Right kidney (tissue), 1 donor: ENCODE results near the gene IGFALS.
A peak's percentile ranks its signal among the peaks of the same experiment; 100 is the strongest.
"Not testable (repeated sequence)": the region's sequence is repeated elsewhere in the genome, so short reads cannot be mapped to it uniquely, and the experiment has no call there.

Experiments used
- DNase-seq: peaks from one replicate; pipeline ENCODE4 v3.0.0-alpha.2; 2016

Gene IGFALS

GRCh38 chr16:1818204-1818872 lies 24.8 kb upstream of the IGFALS start:
- DNase-seq, result no peak

DNA sequence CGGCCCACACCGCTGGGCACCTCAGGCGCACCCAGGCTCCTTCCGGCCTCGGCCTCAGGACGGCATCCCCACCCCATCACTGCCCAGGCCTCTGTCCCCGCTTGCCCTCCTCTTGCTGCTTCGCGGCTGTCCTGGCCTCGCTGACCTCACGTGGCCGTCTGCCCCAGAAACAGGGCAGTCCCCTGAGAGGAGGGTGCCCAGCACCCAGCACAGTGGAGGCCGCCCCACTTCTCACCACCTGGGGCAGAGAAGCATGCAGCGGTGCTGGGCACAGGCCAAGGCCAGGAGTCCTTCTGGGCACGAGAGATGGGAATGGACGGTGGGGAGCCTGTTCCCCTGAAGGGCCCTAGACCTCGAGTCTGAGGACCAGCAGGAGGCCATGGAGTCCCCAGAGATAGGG lies 24.2 kb upstream of the IGFALS start:
- DNase-seq, result no peak

DNA sequence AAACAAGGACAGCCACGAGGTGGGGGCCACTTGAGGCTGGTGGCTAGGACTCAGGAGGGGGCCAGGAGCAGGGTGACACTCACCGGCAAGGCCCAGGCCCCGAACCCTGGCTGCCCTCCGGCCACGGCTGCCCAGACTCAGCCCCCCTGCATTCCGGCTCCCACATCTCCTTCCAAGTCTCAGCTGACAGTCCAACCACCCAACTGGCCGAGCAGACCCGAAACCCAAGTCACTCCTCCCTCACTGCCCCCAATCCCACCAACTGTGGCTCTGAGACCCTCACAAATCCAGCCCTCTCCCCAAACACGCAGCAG lies 23.7 kb upstream of the IGFALS start:
- DNase-seq, result no peak

- no peak for DNase-seq
Observed at GRCh38 chr16:1816396-1817275, 23.1 kb upstream of the IGFALS start.

- DNase-seq, result no peak
Observed at GRCh38 chr16:1815461-1815860, 22.0 kb upstream of the IGFALS start.

GRCh38 chr16:1812732-1813163 lies 19.2 kb upstream of the IGFALS start:
- DNase-seq, result peak; percentile 22

GRCh38 chr16:1810536-1810935 lies 17.0 kb upstream of the IGFALS start:
- no peak for DNase-seq

DNA sequence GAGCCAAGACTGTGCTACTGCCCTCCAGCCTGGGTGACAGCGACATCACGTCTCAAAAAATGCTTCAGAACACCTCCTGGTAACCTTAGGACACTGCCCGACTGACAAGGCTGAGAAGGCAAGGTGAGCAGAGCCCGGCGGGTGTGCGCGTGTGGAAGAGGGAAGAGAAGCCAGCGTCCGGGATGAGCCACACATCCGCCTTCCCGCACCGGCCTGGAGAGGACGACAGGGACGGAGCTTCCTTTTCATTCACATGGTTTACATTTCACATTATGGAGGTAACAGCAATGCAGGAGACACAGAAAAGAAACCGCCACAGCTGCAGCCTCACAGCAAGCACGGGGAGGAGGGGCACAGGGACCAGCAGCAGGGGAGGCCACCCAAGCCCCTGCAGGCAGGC lies 16.6 kb upstream of the IGFALS start:
- no peak for DNase-seq

DNA sequence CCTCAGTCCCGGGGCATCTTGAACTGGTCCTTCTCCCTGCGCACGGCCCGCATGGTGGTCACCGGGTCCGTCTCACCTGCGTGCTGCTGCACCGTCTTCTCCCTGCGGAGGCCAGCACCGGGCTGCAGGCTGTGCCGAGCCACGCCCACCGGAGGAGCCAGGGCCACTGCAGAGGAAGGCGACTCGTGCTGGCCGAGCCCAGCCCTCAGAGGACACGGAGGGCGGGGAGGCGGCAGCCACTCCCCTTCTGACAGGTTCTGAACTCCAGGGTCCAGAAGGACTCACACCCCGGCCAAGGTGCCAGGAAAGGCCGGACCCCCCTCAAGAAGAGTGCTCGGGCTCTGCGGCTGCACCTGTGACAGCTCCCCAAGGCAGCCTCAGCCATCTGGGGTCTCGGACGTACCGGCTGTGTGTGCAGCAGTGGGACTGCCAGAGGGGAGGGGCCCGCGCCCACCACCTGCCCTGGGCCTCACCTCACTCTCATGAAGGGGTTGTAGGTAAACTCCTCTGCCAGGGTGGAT lies 15.8 kb upstream of the IGFALS start:
- no peak for DNase-seq

DNA sequence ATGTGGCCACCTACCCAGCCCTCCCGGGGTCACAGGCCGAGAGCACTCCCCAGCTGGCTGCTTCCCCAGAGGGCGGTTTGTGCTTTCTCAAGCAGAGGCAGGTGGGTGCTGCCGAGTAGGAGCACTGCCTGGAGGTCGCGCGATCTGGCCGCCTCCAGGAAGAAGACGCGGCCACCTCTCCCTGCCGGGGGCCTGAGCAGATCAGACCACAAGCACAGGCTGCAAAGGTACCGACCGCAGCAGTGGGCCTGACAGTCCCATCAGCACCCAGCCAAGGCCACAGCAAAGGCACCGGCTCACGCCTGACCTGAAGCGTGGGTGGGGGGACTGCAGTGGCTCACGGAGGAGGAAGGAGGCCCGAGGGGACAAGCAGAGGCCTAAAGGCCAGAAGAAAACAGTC lies 15.2 kb upstream of the IGFALS start:
- no peak for DNase-seq

- no peak for DNase-seq
Observed at GRCh38 chr16:1807626-1808025, 14.1 kb upstream of the IGFALS start.

DNA sequence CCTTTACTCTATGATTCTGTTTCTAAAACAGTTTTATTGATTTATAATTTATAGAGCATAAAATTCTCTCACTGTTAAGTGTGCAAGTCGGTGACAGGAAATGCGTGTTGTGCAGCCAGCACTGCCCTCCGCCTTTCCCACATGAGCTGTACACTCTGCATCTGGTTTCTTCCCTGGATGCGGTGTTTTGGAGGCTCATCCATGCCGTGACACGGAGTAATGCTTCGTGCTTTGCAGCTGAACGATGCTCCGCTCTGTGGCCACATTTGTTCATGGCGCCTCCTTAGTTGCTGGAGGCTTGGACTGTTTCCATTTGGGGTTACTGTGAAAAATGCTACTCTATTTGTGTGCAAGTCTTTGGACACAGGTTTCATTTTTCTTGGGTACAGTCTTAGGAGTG lies 7.2 kb upstream of the IGFALS start:
- no peak for DNase-seq

- DNase-seq, result not testable (repeated sequence)
Observed at GRCh38 chr16:1799263-1799662, 5.8 kb upstream of the IGFALS start.

GRCh38 chr16:1794908-1795666 lies 1.6 kb upstream of the IGFALS start:
- DNase-seq, result no peak

DNA sequence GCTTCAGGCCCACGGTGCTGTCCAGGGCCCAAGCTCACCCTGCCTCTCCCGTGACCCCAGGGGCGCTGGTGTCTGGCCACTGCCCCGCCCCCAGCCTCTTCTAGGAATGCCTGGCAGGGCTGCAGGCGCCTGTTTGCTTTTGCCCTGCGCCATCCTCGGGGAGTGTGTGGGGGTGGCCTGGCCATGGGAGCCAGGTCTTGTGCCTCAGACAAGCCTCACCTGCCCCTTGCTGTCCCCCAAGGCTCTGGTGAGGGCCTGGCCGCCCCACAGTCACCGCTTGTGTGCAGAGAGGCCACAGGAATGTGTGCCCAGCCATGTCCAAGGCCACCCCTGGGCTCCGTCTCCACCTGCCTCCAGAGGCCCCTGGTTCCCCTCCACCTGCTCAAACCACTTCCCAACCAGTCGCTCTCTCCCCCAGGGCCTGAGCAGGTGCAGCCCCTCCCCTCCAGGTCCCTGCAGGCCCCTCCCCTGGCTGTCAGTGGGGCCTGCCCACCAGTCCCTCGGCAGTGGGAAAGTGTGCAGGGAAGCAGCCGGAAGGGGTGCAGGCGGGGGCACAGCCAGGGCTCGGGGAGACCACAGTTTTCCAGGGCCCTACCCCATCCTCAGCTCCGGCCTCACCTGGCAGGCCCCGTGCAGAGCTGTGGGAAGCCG lies 841 bp upstream of the IGFALS start:
- no peak for DNase-seq

DNA sequence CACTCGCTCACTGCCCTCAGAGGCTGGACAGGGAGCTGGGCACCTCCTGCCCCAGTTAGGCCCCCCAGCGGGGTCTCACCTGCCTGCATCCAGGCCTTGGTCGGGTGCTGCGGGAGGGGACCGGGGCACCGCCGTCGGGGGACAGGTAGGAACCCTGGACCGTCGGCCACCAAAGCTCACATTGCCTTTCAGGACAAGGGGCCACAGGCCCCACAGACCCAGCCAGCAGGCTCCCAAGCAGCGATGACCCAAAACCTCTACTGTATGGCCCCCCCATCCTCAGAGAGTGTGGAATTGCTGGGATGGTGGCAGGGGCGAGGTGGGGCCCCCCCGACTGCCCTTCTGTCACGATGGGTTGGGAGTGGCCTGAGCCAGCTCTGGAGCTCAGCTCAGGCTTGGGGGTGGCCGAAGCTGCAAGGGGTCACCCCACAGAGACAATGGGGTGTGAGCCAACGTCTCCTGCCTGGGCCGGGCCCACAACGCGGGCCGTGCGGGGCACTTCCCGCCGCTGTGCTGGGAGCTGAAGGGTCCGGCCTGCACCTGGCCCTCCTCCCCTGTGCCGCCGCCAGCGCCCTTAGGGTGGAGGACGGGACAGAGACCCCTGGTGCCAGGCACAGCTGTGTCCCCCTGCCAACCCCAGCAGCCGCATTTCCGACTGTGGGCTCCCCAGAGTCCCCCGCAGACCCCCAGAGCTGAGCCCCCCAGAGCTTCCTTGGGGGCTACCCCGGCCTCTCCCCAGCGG lies 498 bp downstream of the IGFALS start:
- DNase-seq, result no peak

DNA sequence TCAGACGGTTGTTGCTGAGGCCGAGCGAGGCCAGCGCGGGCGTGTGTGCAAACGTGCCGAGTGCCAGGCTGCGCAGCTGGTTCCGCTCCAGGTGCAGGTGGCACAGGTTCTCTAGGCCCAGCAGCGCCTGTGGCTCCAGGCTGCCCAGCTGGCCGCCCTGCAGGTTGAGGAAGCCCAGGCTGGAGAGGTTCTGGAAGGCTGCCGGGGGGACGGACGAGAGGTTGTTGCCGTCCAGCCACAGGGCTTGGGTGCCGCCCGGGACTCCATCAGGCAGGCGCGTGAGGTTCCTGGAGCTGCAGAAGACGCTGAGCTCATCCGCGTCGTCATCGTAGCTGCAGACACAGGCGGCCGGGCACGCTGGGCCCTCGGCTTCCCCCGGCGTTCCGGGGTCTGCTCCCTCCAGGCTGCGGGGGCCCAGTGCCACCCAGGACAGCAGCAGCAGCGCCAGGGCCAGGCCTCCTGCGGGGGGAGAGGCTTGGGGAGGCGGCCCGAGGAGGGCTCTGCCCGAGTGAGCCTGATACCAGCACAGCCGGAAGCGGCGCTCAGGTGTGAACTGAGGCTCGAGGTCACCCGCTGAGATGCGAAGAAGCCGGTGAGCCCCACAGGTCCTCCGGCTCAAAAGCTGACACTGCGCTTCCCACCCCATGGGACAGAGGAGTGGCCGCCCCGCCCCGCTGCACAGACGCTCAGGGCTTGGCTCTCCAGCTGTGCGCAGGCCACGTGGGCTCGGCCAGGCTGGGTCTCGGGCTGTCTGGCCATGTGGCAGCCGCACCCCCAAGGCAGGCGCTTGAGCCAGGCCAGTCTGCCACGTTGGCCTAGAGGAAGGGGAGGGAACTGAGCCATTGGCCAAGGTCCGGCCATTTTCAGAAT lies 1.3 kb downstream of the IGFALS start:
- no peak for DNase-seq

DNA sequence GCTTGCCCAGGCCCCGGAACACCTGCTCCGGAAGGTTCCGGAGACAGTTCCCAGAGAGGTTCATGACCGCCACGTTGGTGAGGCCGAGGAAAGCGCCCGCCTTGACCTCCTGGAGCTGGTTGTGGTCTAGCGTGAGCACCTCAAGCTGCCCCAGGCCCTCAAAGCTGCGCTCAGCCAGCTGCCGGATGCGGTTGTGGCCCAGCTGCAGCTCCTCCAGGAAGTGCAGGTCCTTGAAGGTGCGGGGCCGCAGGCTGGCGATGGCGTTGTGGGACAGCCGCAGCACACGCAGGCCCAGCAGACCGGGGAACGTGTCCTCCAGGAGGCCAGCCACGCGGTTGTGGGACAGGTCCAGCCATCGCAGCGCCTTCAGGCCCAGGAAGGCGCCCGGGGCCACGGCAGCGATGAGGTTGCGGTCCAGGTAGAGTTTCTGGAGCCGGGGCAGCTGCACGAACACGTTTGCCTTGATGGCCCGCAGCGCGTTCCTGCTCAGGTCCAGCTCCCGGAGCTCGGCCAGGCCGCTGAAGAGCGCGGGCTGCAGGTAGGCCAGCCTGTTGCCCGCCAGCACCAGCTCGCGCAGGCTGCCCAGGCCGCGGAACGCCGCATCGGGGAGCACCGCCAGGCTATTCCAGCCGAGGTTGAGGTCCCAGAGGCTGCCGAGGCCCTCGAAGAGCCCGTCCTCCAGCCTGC lies 2.1 kb downstream of the IGFALS start:
- DNase-seq, result no peak

DNA sequence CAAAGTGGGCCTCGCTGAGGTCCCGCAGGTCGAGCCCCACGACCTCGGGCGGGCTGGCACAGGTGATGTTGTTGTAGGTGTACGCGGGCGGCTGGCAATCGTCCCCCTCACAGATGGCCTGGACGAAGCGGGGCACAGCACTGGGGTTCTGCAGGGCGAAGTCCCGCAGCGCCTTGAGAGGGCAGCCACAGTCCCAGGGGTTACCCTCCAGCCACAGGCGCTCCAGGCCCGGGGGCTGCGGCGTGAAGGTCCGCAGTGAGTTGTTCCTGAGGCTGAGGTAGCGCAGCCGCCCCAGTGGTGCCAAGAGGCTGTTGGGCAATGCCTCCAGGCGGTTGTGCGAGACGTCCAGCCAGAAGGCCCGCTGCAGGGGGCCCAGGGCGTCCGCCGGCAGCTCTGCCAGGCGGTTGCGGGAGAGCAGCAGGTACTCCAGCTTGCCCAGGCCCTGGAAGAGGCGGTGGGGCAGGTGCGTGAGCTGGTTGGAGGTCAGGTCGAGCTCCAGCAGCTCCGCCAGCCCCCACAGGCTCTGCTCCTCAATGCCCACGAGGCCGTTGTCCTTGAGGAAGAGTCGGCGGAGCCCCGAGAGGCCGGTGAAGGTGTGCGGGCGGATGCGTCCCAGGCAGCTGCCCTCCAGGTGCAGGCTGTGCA lies 2.8 kb downstream of the IGFALS start:
- DNase-seq, result no peak

GRCh38 chr16:1790261-1790610 lies 3.3 kb downstream of the IGFALS start:
- no peak for DNase-seq
